ENCODE measurements around the gene HEXD. TPM values are rescaled to one million over a fixed set of nuclear protein-coding genes. Genes with fewer than 3 reads are reported as not detected.

Gene HEXD
- polyA plus RNA-seq, 3 donors: 8.9 to 61.5 (median 12.7) TPM

GRCh38 chr17:82385559-82386254 is 32.4 kb upstream of the HEXD start:
- Mint-ChIP-seq H3K4me1 (peaks cover 14% of the 10 kb centered on the region), H3K36me3 (no peaks in the 10 kb centered on the region), H3K27me3 (ENCODE audit: low read depth in 3 of 3) (peaks cover 24 to 50% (median 35%) of the 10 kb centered on the region in 3 donors), H3K27ac (no peak overlapping the region), H3K4me3 (no peak overlapping the region), H3K9me3 (peaks cover 0 to 8% (median 0%) of the 10 kb centered on the region in 7 donors)
- Histone ChIP-seq H3K4me3 (replicated peaks in 1 of 3; ENCODE audit: low read depth in 2 of 3, low read length in 3 of 3) (no peak overlapping the region), H2AFZ (ENCODE audit: insufficient read depth, low read depth, low read length, poor library complexity, severe bottlenecking) (no peak overlapping the region), H3K9ac (ENCODE audit: insufficient read depth, low read length, poor library complexity, severe bottlenecking) (no peak overlapping the region), H3K4me1 (ENCODE audit: control insufficient read depth in 1 of 2, insufficient read depth in 2 of 2, low read length in 2 of 2) (peaks cover 10 to 11% of the 10 kb centered on the region in 2 donors), H4K20me1 (ENCODE audit: insufficient read depth, low read length) (no peaks in the 10 kb centered on the region), H3K79me2 (ENCODE audit: insufficient read depth, low read length) (no peaks in the 10 kb centered on the region), H3K9me3 (replicated peaks in 1 of 2; ENCODE audit: control insufficient read depth in 1 of 2, insufficient read depth in 1 of 2, low read length in 2 of 2) (no peaks in the 10 kb centered on the region), H3K4me2 (replicated peaks; ENCODE audit: extremely low read depth, low read length, poor library complexity, severe bottlenecking) (no peak overlapping the region), H3K27ac (ENCODE audit: low read depth in 1 of 2, low read length in 2 of 2) (no peak overlapping the region), H3K36me3 (replicated peaks in 1 of 2; ENCODE audit: control insufficient read depth in 1 of 2, insufficient read depth in 2 of 2, low read length in 2 of 2) (no peaks in the 10 kb centered on the region), H3K27me3 (ENCODE audit: control insufficient read depth in 2 of 2, insufficient read depth in 2 of 2, low read length in 2 of 2) (peaks cover 0 to 29% of the 10 kb centered on the region in 2 donors)
- intact Hi-C loops (cut with micrococcal nuclease): no loop called here
- no peak for TF ChIP-seq CTCF (IDR thresholded peaks at IDR 0.05)
- no peak for DNase-seq
- 62% methylated on average over 18 of the region's 26 CpGs for WGBS (ENCODE audit: insufficient coverage)

- Histone ChIP-seq H3K9me3 (replicated peaks in 1 of 2; ENCODE audit: control insufficient read depth in 1 of 2, insufficient read depth in 1 of 2, low read length in 2 of 2) (no peaks in the 10 kb centered on the region), H3K79me2 (ENCODE audit: insufficient read depth, low read length) (no peaks in the 10 kb centered on the region), H2AFZ (ENCODE audit: insufficient read depth, low read depth, low read length, poor library complexity, severe bottlenecking) (no peak overlapping the region), H4K20me1 (ENCODE audit: insufficient read depth, low read length) (no peaks in the 10 kb centered on the region), H3K4me2 (replicated peaks; ENCODE audit: extremely low read depth, low read length, poor library complexity, severe bottlenecking) (no peak overlapping the region), H3K27me3 (ENCODE audit: control insufficient read depth in 2 of 2, insufficient read depth in 2 of 2, low read length in 2 of 2) (peaks cover 0 to 29% of the 10 kb centered on the region in 2 donors), H3K27ac (ENCODE audit: low read depth in 1 of 2, low read length in 2 of 2) (no peak overlapping the region), H3K36me3 (replicated peaks in 1 of 2; ENCODE audit: control insufficient read depth in 1 of 2, insufficient read depth in 2 of 2, low read length in 2 of 2) (no peaks in the 10 kb centered on the region), H3K9ac (ENCODE audit: insufficient read depth, low read length, poor library complexity, severe bottlenecking) (no peak overlapping the region), H3K4me3 (replicated peaks in 1 of 3; ENCODE audit: low read depth in 2 of 3, low read length in 3 of 3) (no peak overlapping the region), H3K4me1 (ENCODE audit: control insufficient read depth in 1 of 2, insufficient read depth in 2 of 2, low read length in 2 of 2) (peaks cover 10 to 11% of the 10 kb centered on the region in 2 donors)
- H3K27ac Mint-ChIP-seq: no peak overlapping the region
- 84% methylated on average over 9 of the region's 17 CpGs for WGBS (ENCODE audit: insufficient coverage)
- DNase-seq: no peak
- H3K27me3 Mint-ChIP-seq (ENCODE audit: low read depth in 3 of 3): peaks cover 21 to 49% (median 32%) of the 10 kb centered on the region in 3 donors
- H3K4me1 Mint-ChIP-seq: peaks cover 14% of the 10 kb centered on the region
- H3K4me3 Mint-ChIP-seq: no peak overlapping the region
- intact Hi-C loops (cut with micrococcal nuclease): no loop called here
- peaks cover 0 to under 1% of the 10 kb centered on the region in 2 donors for H3K36me3 Mint-ChIP-seq
- TF ChIP-seq CTCF (IDR thresholded peaks at IDR 0.05): no peak
- H3K9me3 Mint-ChIP-seq: peaks cover 0 to 7% (median 0%) of the 10 kb centered on the region in 7 donors
Observed at GRCh38 chr17:82386255-82386831, 31.8 kb upstream of the HEXD start.
